K562 (cell line): Measurements from ENCODE around the gene CCDC175.

Source experiments
- E2F5 ChIP-seq: sonication (generic); formaldehyde crosslinking; IDR thresholded peaks from 2 replicates; pipeline ENCODE4 v1.8.0; 2022; ENCODE audit warnings: mild to moderate bottlenecking, missing genetic modification reagents
- NFE2 ChIP-seq: IDR thresholded peaks from 2 replicates; pipeline ENCODE4 v1.6.1; 2014; ENCODE audit warnings: antibody characterized with exemption, low read depth

- TF ChIP-seq E2F5 (CRISPR knock-in tag) (no peak), NFE2 (no peak)
Observed at GRCh38 chr14:59582161-59582560, 5.5 kb upstream of the CCDC175 start.
